Transverse colon (tissue), 4 donors: ENCODE measurements around the gene MRPL19.

Experiments
- CTCF ChIP-seq, 5 experiments: fragments of 200-600 bp in 3 of 5; fragments of 450-650 bp in 2 of 5; sonication (generic) in 3 of 5; IDR thresholded peaks; 1 replicate in 2 of 5; 2 replicates in 3 of 5; pipeline ENCODE4 v1.5.1; 2016 to 2017; ENCODE audit warnings: antibody characterized with exemption in 5 of 5, inconsistent platforms in 3 of 5, mild to moderate bottlenecking in 2 of 5, moderate library complexity in 1 of 5
- EP300 ChIP-seq: sonication (generic); formaldehyde crosslinking; IDR thresholded peaks from one replicate; pipeline ENCODE4 v1.6.1; 2017; ENCODE audit warnings: antibody characterized with exemption, low read depth
- POLR2A ChIP-seq: fragments of 450-650 bp; IDR thresholded peaks from one replicate; pipeline ENCODE4 v1.6.1; 2016; ENCODE audit warnings: antibody characterized with exemption, mild to moderate bottlenecking, moderate library complexity
- POLR2AphosphoS5 ChIP-seq, 3 donors: sonication (generic); formaldehyde crosslinking; IDR thresholded peaks; one replicate each; pipeline ENCODE4 v1.6.1; 2016; ENCODE audit warnings: antibody characterized with exemption in 3 of 3

GRCh38 chr2:75633620-75634019, 13.0 kb upstream of the MRPL19 start:
- TF ChIP-seq CTCF (IDR thresholded peaks at IDR 0.05) (no peak), POLR2AphosphoS5 (IDR thresholded peaks at IDR 0.05) (no peak), POLR2A (no peak), EP300 (no peak)
